HepG2 (cell line): ENCODE data around the gene BANP. TPM values are rescaled to one million over a fixed set of nuclear protein-coding genes. Genes with fewer than 3 reads are reported as not detected.
"Not testable (repeated sequence)": the region's sequence is repeated elsewhere in the genome, so short reads cannot be mapped to it uniquely, and the experiment has no call there.

Source experiments
- HDAC1 ChIP-seq: sonication (generic); formaldehyde crosslinking; IDR thresholded peaks from 2 replicates; pipeline ENCODE4 v1.5.1; 2020; ENCODE audit warnings: mild to moderate bottlenecking, missing genetic modification reagents
- HNRNPL ChIP-seq: fragments of 200-400 bp; formaldehyde crosslinking; IDR thresholded peaks from 2 replicates; pipeline ENCODE4 v1.6.1; 2017; ENCODE audit warnings: mild to moderate bottlenecking, low read depth, low read length
- NR2F6 ChIP-seq, 2 experiments: IDR thresholded peaks; 2 replicates each; pipeline ENCODE4 v1.6.1; 2016; ENCODE audit warnings: antibody characterized with exemption in 1 of 2, mild to moderate bottlenecking in 1 of 2
- RXRA ChIP-seq: sonication (generic); formaldehyde crosslinking; IDR thresholded peaks from 2 replicates; pipeline ENCODE4 v1.5.1; 2020; ENCODE audit warnings: missing genetic modification reagents
- ZNF350 ChIP-seq: sonication (generic); formaldehyde crosslinking; IDR thresholded peaks from 2 replicates; pipeline ENCODE4 v1.4.0; 2020; ENCODE audit warnings: mild to moderate bottlenecking, low read depth, missing genetic modification reagents, borderline replicate concordance
- ZNF430 ChIP-seq: sonication (generic); formaldehyde crosslinking; IDR thresholded peaks from 2 replicates; pipeline ENCODE4 v1.9.0; 2021; ENCODE audit warnings: mild to moderate bottlenecking, missing genetic modification reagents
- ZNF605 ChIP-seq: sonication (generic); formaldehyde crosslinking; IDR thresholded peaks from 2 replicates; pipeline ENCODE4 v1.8.0; 2022; ENCODE audit warnings: mild to moderate bottlenecking, missing genetic modification reagents
- polyA plus RNA-seq, 8 experiments: library from polyadenylated mRNA; depleted of rRNA in 3 of 8; stranded (reverse) in 7 of 8; unstranded in 1 of 8; fragments of >200 nt; fragmentation: Illumina TruSeq in 4 of 8; extraction: Trizol in 4 of 8; gene quantifications; 2 replicates each; pipeline versions ENCODE4 v1.2.1 to v1.2.3, GENCODE V29; 2011 to 2016; ENCODE audit warnings: low read depth in 4 of 8, missing spikeins in 1 of 8, mixed read lengths in 1 of 8; ENCODE audit not compliant: insufficient read depth in 1 of 8
- total RNA-seq, 5 experiments: library from RNA; depleted of rRNA; stranded (reverse); fragments of >200 nt; fragmentation: Illumina TruSeq; extraction: Trizol; gene quantifications; 2 replicates each; pipeline ENCODE4 v1.2.3, GENCODE V29; 2016; ENCODE audit warnings: low read depth in 1 of 5
- TF ChIP-seq, protein P1 (sequence below): sonication (generic); formaldehyde crosslinking; IDR thresholded peaks from 2 replicates; pipeline ENCODE4 v1.4.0; 2020; ENCODE audit warnings: missing genetic modification reagents, borderline replicate concordance
- TF ChIP-seq, protein P2 (sequence below): sonication (generic); formaldehyde crosslinking; IDR thresholded peaks from 2 replicates; pipeline ENCODE4 v1.8.1; 2023; ENCODE audit warnings: mild to moderate bottlenecking, missing genetic modification reagents
- TF ChIP-seq, protein P3 (sequence below): sonication (generic); formaldehyde crosslinking; conservative IDR thresholded peaks from 2 replicates; pipeline ENCODE4 v1.4.0; 2020; ENCODE audit warnings: mild to moderate bottlenecking, missing genetic modification reagents, moderate library complexity
- TF ChIP-seq, protein P4 (sequence below): sonication (generic); formaldehyde crosslinking; IDR thresholded peaks from 2 replicates; pipeline ENCODE4 v1.5.0; 2020; ENCODE audit warnings: mild to moderate bottlenecking, missing genetic modification reagents, borderline replicate concordance

The BANP gene
- total and polyA plus RNA-seq, 2 of the 13 experiments (the other 11 are each of a cell fraction or from before 2014, with no cell fraction given), result 20.2 to 23.8 TPM

DNA sequence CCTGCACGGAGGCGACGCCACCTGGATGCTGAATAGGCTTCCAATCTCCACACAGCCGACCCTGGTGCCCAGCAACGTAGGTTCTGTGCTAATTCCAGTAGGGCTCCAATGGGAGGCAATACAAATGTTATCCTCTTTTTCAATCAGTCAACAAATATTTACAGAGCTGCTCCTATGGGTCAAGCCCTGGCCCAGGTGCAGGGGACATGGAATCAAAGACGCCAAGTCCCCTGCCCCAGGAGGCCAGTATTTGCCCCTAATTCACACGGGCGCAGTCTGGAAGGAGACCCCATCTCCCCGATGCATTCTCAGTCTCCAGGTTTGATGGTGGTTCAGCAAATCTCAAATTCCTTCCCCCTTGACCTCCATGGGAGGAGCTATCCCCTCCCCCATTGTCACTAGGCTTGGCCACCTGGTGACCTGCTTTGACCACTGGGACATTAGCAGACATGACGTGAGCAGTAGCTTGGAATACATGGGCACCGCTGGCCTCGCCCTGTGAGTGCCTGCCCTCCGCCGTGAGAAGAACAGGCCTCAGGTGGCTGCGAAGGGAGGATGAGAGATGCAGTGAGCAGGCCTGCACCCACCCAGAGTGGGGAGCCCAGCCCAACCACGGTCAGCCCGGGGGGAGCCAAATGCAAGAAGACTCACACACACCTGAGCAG is 18.6 kb upstream of the BANP start (continued):
- TF ChIP-seq, protein P1, sequence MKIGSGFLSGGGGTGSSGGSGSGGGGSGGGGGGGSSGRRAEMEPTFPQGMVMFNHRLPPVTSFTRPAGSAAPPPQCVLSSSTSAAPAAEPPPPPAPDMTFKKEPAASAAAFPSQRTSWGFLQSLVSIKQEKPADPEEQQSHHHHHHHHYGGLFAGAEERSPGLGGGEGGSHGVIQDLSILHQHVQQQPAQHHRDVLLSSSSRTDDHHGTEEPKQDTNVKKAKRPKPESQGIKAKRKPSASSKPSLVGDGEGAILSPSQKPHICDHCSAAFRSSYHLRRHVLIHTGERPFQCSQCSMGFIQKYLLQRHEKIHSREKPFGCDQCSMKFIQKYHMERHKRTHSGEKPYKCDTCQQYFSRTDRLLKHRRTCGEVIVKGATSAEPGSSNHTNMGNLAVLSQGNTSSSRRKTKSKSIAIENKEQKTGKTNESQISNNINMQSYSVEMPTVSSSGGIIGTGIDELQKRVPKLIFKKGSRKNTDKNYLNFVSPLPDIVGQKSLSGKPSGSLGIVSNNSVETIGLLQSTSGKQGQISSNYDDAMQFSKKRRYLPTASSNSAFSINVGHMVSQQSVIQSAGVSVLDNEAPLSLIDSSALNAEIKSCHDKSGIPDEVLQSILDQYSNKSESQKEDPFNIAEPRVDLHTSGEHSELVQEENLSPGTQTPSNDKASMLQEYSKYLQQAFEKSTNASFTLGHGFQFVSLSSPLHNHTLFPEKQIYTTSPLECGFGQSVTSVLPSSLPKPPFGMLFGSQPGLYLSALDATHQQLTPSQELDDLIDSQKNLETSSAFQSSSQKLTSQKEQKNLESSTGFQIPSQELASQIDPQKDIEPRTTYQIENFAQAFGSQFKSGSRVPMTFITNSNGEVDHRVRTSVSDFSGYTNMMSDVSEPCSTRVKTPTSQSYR (CRISPR knock-in tag), result peak; percentile 52; the same call in 1 of the 2 replicates
- TF ChIP-seq HNRNPL (0 out of 2 replicates have a peak, but pooled peaks have one; percentile 43), ZNF605 (peak; percentile 69; the same call in 1 of the 2 replicates), ZNF350 (CRISPR knock-in tag) (0 out of 2 replicates have a peak, but pooled peaks have one; percentile 43), ZNF430 (CRISPR knock-in tag) (peak; percentile 57; the same call in 1 of the 2 replicates), NR2F6 (IDR thresholded peaks at IDR 0.05) (peak; percentile 64; the same call in 1 of the 2 replicates), HDAC1 (CRISPR knock-in tag) (peak; percentile 44; the same call in 1 of the 2 replicates), RXRA (CRISPR knock-in tag) (peak; percentile 22; the same call in 1 of the 2 replicates)
- TF ChIP-seq, protein P2, sequence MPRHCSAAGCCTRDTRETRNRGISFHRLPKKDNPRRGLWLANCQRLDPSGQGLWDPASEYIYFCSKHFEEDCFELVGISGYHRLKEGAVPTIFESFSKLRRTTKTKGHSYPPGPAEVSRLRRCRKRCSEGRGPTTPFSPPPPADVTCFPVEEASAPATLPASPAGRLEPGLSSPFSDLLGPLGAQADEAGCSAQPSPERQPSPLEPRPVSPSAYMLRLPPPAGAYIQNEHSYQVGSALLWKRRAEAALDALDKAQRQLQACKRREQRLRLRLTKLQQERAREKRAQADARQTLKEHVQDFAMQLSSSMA (CRISPR knock-in tag), result peak; percentile 35; the same call in 1 of the 2 replicates
- TF ChIP-seq, protein P3, sequence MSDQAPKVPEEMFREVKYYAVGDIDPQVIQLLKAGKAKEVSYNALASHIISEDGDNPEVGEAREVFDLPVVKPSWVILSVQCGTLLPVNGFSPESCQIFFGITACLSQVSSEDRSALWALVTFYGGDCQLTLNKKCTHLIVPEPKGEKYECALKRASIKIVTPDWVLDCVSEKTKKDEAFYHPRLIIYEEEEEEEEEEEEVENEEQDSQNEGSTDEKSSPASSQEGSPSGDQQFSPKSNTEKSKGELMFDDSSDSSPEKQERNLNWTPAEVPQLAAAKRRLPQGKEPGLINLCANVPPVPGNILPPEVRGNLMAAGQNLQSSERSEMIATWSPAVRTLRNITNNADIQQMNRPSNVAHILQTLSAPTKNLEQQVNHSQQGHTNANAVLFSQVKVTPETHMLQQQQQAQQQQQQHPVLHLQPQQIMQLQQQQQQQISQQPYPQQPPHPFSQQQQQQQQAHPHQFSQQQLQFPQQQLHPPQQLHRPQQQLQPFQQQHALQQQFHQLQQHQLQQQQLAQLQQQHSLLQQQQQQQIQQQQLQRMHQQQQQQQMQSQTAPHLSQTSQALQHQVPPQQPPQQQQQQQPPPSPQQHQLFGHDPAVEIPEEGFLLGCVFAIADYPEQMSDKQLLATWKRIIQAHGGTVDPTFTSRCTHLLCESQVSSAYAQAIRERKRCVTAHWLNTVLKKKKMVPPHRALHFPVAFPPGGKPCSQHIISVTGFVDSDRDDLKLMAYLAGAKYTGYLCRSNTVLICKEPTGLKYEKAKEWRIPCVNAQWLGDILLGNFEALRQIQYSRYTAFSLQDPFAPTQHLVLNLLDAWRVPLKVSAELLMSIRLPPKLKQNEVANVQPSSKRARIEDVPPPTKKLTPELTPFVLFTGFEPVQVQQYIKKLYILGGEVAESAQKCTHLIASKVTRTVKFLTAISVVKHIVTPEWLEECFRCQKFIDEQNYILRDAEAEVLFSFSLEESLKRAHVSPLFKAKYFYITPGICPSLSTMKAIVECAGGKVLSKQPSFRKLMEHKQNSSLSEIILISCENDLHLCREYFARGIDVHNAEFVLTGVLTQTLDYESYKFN (CRISPR knock-in tag), result peak; percentile 55
- TF ChIP-seq NR2F6 (CRISPR knock-in tag; IDR thresholded peaks at IDR 0.05), result not testable (repeated sequence)
- TF ChIP-seq, protein P4, sequence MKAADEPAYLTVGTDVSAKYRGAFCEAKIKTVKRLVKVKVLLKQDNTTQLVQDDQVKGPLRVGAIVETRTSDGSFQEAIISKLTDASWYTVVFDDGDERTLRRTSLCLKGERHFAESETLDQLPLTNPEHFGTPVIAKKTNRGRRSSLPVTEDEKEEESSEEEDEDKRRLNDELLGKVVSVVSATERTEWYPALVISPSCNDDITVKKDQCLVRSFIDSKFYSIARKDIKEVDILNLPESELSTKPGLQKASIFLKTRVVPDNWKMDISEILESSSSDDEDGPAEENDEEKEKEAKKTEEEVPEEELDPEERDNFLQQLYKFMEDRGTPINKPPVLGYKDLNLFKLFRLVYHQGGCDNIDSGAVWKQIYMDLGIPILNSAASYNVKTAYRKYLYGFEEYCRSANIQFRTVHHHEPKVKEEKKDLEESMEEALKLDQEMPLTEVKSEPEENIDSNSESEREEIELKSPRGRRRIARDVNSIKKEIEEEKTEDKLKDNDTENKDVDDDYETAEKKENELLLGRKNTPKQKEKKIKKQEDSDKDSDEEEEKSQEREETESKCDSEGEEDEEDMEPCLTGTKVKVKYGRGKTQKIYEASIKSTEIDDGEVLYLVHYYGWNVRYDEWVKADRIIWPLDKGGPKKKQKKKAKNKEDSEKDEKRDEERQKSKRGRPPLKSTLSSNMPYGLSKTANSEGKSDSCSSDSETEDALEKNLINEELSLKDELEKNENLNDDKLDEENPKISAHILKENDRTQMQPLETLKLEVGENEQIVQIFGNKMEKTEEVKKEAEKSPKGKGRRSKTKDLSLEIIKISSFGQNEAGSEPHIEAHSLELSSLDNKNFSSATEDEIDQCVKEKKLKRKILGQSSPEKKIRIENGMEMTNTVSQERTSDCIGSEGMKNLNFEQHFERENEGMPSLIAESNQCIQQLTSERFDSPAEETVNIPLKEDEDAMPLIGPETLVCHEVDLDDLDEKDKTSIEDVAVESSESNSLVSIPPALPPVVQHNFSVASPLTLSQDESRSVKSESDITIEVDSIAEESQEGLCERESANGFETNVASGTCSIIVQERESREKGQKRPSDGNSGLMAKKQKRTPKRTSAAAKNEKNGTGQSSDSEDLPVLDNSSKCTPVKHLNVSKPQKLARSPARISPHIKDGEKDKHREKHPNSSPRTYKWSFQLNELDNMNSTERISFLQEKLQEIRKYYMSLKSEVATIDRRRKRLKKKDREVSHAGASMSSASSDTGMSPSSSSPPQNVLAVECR, result peak; percentile 30; the same call in 1 of the 2 replicates
